LNCaP clone FGC (cell line): ENCODE results near the gene PAX6.

Experiments
- DNase-seq: peaks from one replicate; pipeline ENCODE4 v3.0.0-alpha.2; 2011; ENCODE audit warnings: low read depth
- H3K4me3 ChIP-seq: 2 replicates; pipeline ENCODE4 v1.5.1; 2011; ENCODE audit warnings: mild to moderate bottlenecking, low read depth, low read length, control low read depth
- TF ChIP-seq, protein P1 (sequence below): IDR thresholded peaks from 2 replicates; pipeline ENCODE4 v1.5.1; 2012; ENCODE audit warnings: mild to moderate bottlenecking; ENCODE audit not compliant: control insufficient read depth, insufficient read depth; ENCODE audit errors: extremely low read depth

Gene PAX6

DNA sequence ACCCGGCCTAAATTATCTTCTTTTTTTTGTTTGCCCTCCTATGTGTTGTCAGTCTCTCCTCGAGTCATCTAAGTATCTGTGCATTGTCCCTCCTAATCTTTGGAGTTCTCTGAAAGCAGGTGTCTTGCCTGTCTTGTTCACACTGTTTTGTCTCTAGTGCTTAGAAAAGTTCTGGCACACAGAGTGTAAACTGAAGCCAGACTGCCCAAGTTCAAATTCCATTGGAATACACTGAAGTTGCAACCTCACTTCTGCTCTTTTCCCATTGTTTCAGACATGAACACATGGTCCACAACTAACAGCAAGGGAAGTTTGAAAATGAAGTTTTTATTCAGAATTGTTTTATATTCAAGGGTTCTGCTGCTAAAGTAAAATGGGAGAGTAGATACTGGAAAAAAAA, 38.7 kb downstream of the PAX6 start:
- no peak overlapping the region for H3K4me3 ChIP-seq
- TF ChIP-seq, protein P1, sequence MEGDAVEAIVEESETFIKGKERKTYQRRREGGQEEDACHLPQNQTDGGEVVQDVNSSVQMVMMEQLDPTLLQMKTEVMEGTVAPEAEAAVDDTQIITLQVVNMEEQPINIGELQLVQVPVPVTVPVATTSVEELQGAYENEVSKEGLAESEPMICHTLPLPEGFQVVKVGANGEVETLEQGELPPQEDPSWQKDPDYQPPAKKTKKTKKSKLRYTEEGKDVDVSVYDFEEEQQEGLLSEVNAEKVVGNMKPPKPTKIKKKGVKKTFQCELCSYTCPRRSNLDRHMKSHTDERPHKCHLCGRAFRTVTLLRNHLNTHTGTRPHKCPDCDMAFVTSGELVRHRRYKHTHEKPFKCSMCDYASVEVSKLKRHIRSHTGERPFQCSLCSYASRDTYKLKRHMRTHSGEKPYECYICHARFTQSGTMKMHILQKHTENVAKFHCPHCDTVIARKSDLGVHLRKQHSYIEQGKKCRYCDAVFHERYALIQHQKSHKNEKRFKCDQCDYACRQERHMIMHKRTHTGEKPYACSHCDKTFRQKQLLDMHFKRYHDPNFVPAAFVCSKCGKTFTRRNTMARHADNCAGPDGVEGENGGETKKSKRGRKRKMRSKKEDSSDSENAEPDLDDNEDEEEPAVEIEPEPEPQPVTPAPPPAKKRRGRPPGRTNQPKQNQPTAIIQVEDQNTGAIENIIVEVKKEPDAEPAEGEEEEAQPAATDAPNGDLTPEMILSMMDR, result no peak
- DNase-seq, result no peak

DNA sequence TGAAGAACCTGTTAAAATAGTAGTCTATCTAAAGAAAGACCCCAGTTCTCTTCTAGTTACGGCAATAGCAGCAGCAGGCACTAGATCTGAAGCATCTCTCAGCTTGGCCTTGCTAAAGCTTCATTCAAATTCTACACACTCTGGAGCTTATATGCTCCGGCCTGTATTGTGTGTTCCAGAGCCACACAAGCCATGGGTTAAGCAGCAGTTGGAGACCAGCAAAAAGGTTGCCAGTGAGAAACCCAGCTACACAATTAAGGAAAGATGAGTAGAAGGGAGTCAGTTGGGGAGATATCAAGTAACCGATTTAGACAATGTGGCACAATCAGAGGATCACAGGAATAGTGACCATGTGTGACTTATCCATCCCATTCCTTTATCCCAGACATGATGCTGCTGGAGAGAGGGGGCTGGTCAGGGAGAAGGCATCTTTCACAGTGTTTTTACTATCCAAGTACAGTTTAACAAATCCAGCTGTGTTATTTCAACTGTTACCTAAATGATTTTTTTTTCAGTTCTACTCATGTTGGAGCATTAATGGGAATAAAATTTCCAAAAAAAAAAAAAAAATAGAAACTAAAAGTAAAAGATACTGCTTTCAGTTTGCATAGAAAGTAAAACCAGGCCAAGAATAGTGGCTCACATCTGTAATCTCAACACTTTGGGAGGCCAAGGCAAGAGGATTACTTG, 41.0 kb downstream of the PAX6 start:
- DNase-seq, result no peak
- TF ChIP-seq, protein P1, result no peak

DNA sequence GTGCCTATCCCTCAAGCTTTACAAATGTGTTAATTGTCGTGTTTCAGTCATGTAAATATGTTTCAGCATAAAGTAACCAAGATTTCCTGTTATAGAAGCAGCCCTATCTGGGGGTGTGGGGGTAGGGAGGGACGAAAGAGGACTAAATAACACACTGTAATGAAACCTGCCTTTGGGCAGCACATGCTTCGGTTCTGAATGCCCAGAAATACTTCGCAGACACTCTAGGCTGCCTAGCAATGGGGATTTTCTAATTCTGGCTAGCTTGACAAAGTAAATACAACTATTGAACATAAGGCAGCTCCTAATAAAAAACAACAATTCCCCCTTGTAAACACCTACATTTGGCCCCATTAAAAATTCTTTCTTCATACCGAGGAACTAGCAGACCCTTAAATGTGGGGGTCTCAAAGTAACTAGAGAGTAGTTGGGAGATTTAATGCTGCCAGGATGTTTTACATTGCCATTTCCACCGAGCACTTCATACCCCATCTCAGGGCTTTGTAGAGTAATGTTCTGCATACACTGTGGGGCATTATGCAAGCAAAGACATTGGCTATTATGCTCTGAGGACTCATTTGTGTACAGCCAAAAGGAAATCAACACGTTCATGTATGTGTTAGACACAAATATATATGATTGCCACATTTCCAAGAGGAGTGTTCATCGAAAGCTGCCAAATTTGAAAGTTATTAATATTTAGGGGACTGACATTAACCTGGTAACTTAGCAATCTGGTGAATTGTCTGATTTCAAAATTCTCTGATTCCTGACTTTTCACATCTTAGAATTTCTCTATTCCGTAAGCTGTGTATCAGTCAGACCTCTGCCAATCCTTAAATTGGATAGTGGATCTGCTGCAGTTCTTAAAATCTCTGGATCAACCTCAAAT, 42.1 kb downstream of the PAX6 start:
- DNase-seq, result no peak
- H3K4me3 ChIP-seq, result no peak overlapping the region
- TF ChIP-seq, protein P1, result no peak

More for the DNA sequence above, 41.0 kb downstream of the PAX6 start:
- no peak overlapping the region for H3K4me3 ChIP-seq

DNA sequence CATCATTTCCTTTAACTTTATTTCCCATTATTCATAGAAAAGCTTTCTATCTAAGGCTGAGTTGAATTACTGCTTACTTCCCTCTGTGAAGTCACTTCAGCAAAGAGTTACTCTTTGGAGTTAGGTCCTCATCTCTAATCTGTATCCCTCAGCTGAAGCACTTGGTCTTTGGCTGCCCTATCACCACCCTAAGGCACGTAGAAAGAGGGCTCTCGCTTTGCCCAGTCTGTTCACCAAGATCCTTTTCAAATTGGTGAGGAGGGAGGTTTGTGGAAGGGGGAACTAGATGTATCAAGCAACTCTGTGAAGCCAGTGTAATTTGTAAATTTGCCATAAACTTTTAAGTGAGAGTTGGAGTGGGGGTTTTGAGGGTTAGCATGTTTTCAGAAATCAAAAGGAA, 43.4 kb downstream of the PAX6 start:
- no peak for DNase-seq
- TF ChIP-seq, protein P1, result no peak
- no peak overlapping the region for H3K4me3 ChIP-seq

DNA sequence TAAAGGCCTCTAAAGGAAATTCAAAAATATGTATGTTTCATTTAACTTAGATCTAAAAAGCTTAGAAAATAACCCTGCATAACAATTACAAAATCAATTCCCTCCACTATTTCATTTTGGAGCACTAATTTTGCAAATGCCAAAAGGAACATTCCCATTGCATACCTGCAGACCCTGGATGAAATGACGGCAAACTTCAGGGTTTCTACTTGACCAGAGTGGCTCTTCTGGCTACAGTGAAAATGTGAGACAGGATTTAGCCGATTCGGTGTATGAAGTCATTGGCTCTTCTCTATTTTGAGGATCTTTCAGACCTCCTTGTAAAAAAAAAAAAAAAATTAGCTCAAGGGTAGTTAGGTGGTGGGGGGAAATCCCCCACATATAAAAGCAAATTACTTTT, 44.1 kb downstream of the PAX6 start:
- no peak for DNase-seq
- TF ChIP-seq, protein P1, result no peak
- H3K4me3 ChIP-seq, result no peak overlapping the region

DNA sequence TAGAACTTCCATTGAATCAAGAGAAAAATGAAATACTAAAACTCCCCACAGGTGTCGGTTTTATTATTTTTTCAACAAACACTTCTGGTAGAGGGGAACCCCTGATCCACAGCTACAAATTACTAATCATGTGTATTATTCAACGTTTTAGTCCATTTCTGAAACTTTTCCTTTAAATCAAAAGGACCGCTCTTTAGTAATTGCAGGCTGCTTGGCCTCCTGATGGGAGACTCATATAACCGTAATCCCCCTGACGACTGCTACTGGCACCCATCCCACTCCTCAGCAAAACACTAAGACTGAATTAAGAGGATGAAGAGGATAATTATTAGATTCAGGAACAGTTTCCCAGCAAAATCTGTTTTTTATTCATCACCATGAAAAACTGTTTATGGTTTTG, 46.4 kb downstream of the PAX6 start:
- DNase-seq, result no peak
- no peak overlapping the region for H3K4me3 ChIP-seq
- TF ChIP-seq, protein P1, result no peak
